Nasal cavity respiratory epithelium epithelial cell of viscerocranial mucosa (primary cell): ENCODE measurements around the gene PALD1. TPM values are rescaled to one million over a fixed set of nuclear protein-coding genes. Genes with fewer than 3 reads are reported as not detected.

ENCODE experiments used
- total RNA-seq: library from RNA; depleted of rRNA; stranded (reverse); fragments of >200 nt; gene quantifications from 2 replicates; pipeline ENCODE4 v1.2.3, GENCODE V29; 2014

PALD1 gene
- total RNA-seq, result 0.28 and 0.34 TPM in 2 replicates

DNA sequence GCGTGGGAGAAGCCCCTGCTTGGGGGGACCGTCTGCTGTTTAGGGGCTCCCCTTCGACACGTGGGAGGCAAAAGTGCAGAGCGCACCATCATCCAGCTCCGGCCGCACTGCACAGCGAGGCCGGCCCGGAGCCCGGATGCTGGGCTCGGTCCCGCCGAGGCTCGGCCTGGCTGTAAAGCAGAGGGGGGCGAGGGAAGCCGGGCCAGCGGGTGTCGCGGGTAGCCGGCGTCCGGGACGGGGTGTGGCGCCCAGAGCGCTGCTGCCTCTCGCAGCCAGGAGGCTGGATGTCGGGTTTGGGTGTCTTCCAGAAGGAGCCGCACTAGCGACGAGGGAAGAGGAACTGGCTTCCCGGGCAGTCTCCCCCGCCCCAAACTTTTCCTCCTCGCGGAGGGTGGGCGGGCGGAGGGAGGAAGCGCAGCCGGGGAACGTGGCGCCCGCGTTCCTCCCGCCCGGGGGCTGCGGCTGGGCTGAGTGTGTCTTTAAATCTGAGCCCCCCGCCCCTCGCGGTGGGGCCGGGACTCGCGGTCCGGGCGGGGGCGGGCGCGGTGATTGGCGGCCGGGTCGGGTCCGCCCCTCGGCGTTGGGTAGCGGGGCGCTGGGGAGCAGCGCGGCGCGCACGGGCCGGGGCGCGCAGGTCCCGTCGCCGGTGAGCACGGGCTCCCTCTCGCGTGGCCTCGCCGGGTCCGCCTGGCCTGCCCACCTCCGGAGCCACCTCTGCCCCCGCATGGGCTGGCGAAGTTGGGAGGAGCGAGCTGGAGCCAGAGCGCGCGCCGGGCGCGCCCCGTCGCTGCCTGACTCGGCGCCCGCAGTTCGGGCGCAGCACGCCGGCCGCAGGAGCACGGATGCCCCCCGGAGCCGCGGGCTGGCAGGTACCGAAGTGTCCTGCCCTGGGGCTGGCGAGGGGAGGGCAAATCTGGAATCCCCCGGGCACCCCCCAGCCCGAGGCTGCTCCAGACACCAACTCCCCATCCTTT lies at the start of gene PALD1:
PALD1 (plus strand) TSS at position 577 of the 974 bp plus-strand sequence. CDS start 47,185 bp downstream, outside the sequence.

DNA sequence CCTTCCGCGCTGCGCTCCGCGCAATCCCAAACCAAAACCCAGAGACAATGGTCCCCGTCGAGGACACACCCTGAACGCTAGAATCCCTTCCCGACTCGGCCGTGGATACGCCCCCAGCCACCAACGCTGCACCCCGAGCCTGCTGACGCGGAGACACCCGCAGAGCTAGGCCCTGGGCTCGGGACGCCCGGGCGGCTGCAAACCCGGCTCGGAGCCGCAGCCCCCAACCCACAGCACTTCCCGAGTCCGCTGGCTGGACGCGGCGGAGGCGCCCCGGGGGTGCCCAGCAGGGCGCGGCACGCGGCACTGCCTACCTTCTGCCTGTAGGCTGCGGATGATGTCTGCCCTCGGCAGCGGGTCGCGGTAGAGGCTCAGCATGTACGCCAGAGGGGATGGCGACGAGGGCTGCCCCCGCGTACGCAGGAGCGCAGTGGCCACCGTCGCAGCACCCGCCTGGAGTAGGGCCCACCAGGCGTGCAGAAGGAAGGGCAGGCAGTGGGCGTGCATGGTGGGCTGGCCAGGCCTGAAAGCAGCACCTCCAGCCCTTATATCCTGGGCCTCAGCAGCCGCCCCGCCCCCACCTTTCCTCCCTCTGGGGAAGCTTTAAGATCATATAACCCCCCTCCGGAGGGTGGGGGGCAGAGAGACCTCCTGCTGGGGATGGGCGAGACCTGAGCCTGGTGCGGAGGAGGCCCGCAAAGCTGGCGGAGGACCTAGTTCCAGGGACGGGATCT lies 37.2 kb upstream of the PALD1 start, which contains the start of gene NODAL:
NODAL (minus strand) TSS at position 521 of the 734 bp plus-strand sequence; CDS start at position 507, 14 bp downstream.

DNA sequence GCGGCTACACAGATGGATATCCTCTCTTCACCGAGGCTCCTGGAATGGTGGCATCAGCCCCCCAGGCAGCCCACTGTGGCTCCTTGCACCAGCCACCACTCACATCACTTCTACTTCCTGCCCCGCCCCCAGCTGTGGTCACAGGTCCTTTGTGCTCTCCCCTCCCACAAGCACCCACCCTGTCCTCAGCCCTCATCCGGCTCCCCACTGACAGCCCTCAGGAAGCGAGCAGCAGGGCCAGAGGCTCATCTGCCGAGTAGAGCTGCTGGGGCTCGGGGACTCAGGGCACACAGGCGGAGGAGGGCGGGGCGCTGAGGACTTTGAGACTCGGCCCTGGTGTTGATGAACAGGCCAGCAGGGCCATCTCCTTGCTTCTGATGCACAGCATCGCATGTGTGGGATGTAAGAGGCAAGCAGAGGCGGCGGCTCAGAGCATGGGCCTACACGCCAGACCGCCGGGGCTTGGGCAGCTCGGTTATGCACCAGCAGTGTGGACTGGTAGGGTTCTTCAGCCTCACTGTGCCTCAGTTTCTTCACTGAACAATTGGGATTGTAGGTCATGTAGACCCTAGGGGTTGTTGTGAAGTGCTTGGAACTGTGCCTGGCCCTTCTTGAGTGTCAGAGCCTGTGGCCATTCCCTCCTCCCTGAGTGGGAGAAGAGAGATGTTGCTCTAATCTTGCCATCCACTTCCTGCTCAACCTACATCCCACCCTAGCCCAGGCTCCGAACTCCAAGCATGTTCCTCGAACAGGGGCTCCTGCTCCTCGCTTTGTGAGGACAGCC lies 124.3 kb downstream of the PALD1 start, which contains the start of gene PRF1:
PRF1 (minus strand) TSS at position 77 of the 784 bp plus-strand sequence. CDS start 1,839 bp downstream, outside the sequence.

Other genes with a start within 250 kb of the PALD1 start
- gene PPA1, start 245.3 kb upstream of the PALD1 start, total RNA-seq, result 256 and 314 TPM in 2 replicates
- gene NPFFR1, start 194.8 kb upstream of the PALD1 start, total RNA-seq, result not detected in 2 replicates
- gene LRRC20, start 96.1 kb upstream of the PALD1 start, total RNA-seq, result 1.7 and 10.4 TPM in 2 replicates
- 9.2 and 34.2 TPM in 2 replicates for gene EIF4EBP2, start 74.6 kb upstream of the PALD1 start, total RNA-seq
- gene NODAL, start 37.1 kb upstream of the PALD1 start, total RNA-seq, result 0.07 TPM in 1 of 2 replicates, not detected in the other
- gene PRF1, start 124.0 kb downstream of the PALD1 start, total RNA-seq, result not detected in 2 replicates
- gene ADAMTS14, start 193.7 kb downstream of the PALD1 start, total RNA-seq, result 0.14 and 0.68 TPM in 2 replicates